ENCODE data around the gene KMT2B. TPM values are rescaled to one million over a fixed set of nuclear protein-coding genes. Genes with fewer than 3 reads are reported as not detected.

The KMT2B gene
- total RNA-seq, 1 donor from 2014 or later: 65.2 TPM

DNA sequence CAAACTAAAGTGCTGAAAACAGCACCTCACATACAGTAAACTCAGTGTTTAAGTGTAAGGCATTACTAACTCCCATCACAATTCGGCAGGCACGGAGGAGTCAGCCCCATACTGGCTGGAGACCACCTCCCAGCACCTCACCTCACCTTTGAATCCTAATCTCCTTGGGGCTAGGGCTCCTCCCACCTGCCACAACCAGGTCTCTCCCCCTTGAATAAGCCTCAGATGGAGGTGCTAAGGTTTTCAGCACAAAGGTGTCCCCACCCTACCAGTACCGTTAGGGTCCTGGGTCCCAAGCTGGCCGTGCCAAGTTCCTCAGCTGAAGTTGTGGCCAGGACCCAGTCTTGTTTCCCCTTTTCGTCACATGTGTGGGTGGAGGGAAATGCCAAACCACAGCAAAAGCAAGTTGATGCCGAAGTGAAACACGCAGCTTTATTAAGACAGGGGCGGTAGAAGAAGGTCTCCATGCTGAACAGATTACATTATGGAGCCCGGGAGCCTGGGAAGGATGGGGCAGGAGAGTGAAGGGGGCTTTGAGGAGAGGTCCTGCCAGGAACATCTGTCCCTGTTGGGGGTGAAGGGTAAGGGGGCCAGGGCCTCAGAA, 24.4 kb downstream of the KMT2B start, which contains the start of gene IGFLR1:
IGFLR1 (minus strand) TSS at position 332 of the 604 bp plus-strand sequence. CDS start 1,272 bp downstream, outside the sequence.
- intact Hi-C loops (cut with micrococcal nuclease): loop anchor here (5.0 to 10.0 kb wide), 3 partner anchors 195 to 587 kb away; partner anchors contain the start of genes FXYD5, TMEM147 and ZNF565

DNA sequence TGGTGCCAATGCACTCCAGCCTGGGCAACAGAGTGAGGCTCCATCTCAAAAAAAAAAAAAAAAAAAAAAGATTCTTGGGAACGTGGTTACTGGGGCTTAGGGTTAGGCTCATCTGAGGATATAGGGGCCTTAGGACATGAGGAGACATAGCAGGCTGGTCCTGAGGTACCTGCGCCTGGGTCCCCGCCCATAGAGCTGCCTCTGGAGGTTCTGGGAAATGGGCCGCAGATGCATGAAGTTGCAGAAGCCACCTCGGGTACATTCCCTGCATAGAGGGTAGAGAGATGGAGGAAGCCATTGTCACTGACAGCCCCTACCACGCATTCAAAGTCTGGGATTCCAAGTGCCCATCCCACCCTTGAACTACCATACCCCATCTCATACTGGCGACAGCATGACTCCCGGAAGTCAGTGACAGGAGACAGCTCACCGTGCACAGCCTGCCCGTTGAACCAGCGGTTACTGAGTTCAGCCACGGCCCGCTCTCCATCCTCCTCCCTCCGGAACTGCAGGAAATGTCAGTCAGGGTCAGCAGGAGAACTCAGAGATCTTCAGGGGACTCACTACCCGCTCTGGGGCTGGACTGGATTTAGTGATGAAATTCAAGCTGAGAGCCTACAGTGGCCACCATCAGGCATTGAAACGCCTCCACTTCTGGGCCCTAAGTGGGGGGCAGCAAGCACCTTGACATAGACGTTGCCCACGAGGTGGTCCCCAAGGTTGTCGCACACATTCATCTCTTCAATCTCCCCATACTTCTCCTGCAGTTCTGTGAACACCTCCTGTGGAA, 26.0 kb downstream of the KMT2B start:
- H3K36me3 Mint-ChIP-seq (ENCODE audit: low read depth): peaks cover 14% of the 10 kb centered on the region
- H3K27ac Mint-ChIP-seq: peak overlapping the region; percentile 96
- intact Hi-C loops (cut with micrococcal nuclease): loop anchor here (1.0 to 10.0 kb wide), 8 partner anchors 31 to 589 kb away; partner anchors contain the start of genes ALKBH6, ARHGAP33, COX6B1 and FXYD5
- H3K9me3 Mint-ChIP-seq: no peaks in the 10 kb centered on the region
- peaks cover 2% of the 10 kb centered on the region for H3K27me3 Mint-ChIP-seq (ENCODE audit: insufficient read depth)
- no peak for DNase-seq (ENCODE audit: low spot score)
- peaks cover 39% of the 10 kb centered on the region for H3K4me1 Mint-ChIP-seq (ENCODE audit: low read depth)
- H3K4me3 Mint-ChIP-seq: peak overlapping the region; percentile 98

More for the DNA sequence above, 24.4 kb downstream of the KMT2B start, which contains the start of gene IGFLR1:
- Mint-ChIP-seq H3K9me3 (no peaks in the 10 kb centered on the region), H3K27ac (peak within 1 kb of the TSS; percentile 97), H3K36me3 (ENCODE audit: low read depth) (peaks cover 23% of the 10 kb centered on the region), H3K4me3 (peak within 1 kb of the TSS; percentile 98), H3K4me1 (ENCODE audit: low read depth) (peaks cover 32% of the 10 kb centered on the region), H3K27me3 (ENCODE audit: insufficient read depth) (peaks cover 2% of the 10 kb centered on the region)
- peak; percentile 72 for DNase-seq (ENCODE audit: low spot score)

- Mint-ChIP-seq H3K4me1 (ENCODE audit: low read depth) (peaks cover 45% of the 10 kb centered on the region), H3K36me3 (ENCODE audit: low read depth) (peaks cover 12% of the 10 kb centered on the region), H3K27ac (peak overlapping the region; percentile 96), H3K4me3 (peak overlapping the region; percentile 98), H3K9me3 (no peaks in the 10 kb centered on the region), H3K27me3 (ENCODE audit: insufficient read depth) (peaks cover 2% of the 10 kb centered on the region)
- peak; percentile 93 for DNase-seq (ENCODE audit: low spot score)
- intact Hi-C loops (cut with micrococcal nuclease): loop anchor here (1.0 to 10.0 kb wide), 12 partner anchors 27 to 590 kb away; partner anchors contain the start of genes ALKBH6, ARHGAP33, COX6B1 and FXYD5
Measured at GRCh38 chr19:35744430-35745327, 26.9 kb downstream of the KMT2B start.

DNA sequence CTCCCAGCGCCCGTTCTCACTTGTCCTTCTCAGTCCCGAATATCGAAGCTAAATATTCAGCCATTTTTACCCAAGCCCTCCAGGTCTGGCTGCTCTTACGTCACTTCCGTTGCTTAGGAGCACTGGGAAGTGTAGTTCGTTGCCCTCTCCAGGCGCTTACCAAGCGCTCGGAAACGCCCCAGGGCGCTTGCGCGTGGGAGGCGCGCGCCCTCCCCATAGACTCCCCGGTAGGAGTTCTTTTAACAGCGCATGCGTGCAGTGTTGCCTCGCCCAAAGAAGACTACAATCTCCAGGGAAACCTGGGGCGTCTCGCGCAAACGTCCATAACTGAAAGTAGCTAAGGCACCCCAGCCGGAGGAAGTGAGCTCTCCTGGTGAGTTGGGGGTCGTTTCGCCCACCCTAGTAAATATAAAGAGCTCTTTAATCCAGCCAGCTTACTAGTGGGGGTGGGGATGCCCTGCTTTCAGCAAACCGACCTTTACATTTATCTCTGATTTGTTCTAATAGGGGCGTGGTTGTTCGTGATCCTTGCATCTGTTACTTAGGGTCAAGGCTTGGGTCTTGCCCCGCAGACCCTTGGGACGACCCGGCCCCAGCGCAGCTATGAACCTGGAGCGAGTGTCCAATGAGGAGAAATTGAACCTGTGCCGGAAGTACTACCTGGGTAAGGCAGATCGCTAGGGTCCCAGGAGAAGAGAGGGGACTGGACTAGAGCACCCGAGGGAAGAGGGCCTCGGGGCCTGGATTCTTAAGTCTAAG, 27.7 kb downstream of the KMT2B start, which contains the start of the genes PSENEN and U2AF1L4:
PSENEN (plus strand) TSS at position 324 of the 759 bp plus-strand sequence; CDS start at position 604, 280 bp downstream.
U2AF1L4 (minus strand) TSS at position 91 of the 759 bp plus-strand sequence; CDS start at position 64, 27 bp downstream.
- H3K9me3 Mint-ChIP-seq: no peaks in the 10 kb centered on the region
- H3K27ac Mint-ChIP-seq: peak within 1 kb of the TSS; percentile 96
- peaks cover 12% of the 10 kb centered on the region for H3K36me3 Mint-ChIP-seq (ENCODE audit: low read depth)
- peak; percentile 98 for DNase-seq (ENCODE audit: low spot score)
- intact Hi-C loops (cut with micrococcal nuclease): loop anchor here (1.0 to 10.0 kb wide), 8 partner anchors 28 to 591 kb away; partner anchors contain the start of genes ALKBH6, ARHGAP33, FXYD5 and THAP8
- H3K27me3 Mint-ChIP-seq (ENCODE audit: insufficient read depth): peaks cover 2% of the 10 kb centered on the region
- H3K4me1 Mint-ChIP-seq (ENCODE audit: low read depth): peaks cover 53% of the 10 kb centered on the region
- H3K4me3 Mint-ChIP-seq: peak within 1 kb of the TSS; percentile 98

DNA sequence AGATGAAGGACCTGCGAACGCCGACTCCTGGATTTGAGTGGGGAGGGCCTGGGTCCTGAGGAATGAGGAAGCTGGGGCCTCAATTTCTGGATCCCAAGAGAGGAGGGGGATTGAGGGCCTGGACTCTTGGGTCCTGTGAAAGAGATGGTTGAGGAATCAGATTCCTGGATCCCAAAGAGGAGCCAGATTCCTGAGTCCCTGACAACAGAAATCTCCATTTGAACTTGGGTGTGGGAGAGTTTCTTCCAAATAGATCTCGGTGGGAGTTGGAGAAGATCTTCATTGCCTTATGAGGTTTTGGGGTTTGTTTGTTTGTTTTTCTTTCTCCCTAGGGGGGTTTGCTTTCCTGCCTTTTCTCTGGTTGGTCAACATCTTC, 28.3 kb downstream of the KMT2B start:
- H3K27ac Mint-ChIP-seq: peak overlapping the region; percentile 96
- peaks cover 2% of the 10 kb centered on the region for H3K27me3 Mint-ChIP-seq (ENCODE audit: insufficient read depth)
- intact Hi-C loops (cut with micrococcal nuclease): loop anchor here (10.0 kb wide), 1 partner anchor 591 kb away; the partner anchor contains the start of gene FXYD5
- peak overlapping the region; percentile 98 for H3K4me3 Mint-ChIP-seq
- no peak for DNase-seq (ENCODE audit: low spot score)
- H3K4me1 Mint-ChIP-seq (ENCODE audit: low read depth): peaks cover 53% of the 10 kb centered on the region
- no peaks in the 10 kb centered on the region for H3K9me3 Mint-ChIP-seq
- H3K36me3 Mint-ChIP-seq (ENCODE audit: low read depth): peaks cover 11% of the 10 kb centered on the region

DNA sequence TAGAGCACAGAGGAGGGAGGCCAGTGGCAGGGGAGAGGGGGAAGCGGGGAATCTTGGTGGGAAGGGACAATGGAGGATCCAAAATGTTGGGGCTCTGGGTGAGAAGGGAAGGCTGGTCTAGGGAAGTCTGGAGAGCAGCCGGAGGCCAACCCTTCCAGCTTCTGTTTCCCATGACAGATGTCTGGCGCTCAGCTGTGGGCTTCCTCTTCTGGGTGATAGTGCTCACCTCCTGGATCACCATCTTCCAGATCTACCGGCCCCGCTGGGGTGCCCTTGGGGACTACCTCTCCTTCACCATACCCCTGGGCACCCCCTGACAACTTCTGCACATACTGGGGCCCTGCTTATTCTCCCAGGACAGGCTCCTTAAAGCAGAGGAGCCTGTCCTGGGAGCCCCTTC, 28.7 kb downstream of the KMT2B start:
- Mint-ChIP-seq H3K36me3 (ENCODE audit: low read depth) (peaks cover 11% of the 10 kb centered on the region), H3K27me3 (ENCODE audit: insufficient read depth) (peaks cover 2% of the 10 kb centered on the region), H3K4me1 (ENCODE audit: low read depth) (peaks cover 53% of the 10 kb centered on the region), H3K4me3 (peak overlapping the region; percentile 98), H3K9me3 (no peaks in the 10 kb centered on the region), H3K27ac (peak overlapping the region; percentile 96)
- DNase-seq (ENCODE audit: low spot score): no peak
- intact Hi-C loops (cut with micrococcal nuclease): loop anchor here (10.0 kb wide), 1 partner anchor 592 kb away; the partner anchor contains the start of gene FXYD5

DNA sequence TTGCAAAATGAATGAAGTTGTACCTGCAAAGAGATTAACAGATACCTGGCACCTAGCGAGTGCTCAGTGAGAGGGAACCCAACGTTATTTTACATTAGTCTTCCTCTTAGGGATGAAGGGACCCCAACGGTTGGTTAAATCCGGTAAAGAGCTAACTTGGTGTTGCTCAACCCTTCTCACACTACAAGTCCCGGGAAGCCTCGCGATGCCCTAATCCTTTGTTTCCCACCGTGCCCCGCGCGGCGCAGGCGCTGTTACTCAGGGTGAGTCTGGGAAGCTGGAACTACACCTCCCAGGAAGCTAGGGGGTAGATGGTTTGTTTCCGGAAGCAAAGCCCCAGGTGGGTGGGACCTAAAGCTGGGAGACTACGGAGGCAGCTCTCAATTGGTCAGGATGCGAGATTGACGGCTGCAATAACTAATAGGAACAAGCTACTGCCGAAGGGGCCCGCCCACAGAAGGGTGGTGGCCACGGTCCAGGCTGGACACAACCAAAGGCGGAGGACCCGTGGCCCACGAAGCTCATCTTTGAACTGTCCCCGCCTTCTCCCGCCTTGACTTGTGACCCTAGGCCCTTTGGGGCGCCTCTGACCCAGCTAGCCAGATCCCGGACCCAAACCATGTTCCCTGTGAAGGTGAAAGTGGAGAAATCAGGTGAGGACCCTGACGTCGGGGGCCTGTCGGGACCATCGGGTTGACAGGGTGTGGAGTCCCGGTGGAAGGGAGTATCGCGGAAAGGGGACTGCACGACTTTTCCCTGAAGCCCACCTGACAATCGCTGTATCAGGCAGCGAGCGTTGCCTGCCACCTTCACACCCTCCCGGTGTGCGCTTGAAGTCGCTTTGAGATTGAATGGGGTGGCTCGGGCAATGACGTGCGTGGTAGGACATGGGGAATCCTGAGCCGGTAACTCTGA, 30.6 kb downstream of the KMT2B start, which contains the start of gene LIN37:
LIN37 (plus strand) TSS at position 471 of the 915 bp plus-strand sequence; CDS start at position 620, 149 bp downstream.
- Mint-ChIP-seq H3K27ac (peak within 1 kb of the TSS; percentile 89), H3K9me3 (no peaks in the 10 kb centered on the region), H3K4me3 (peak within 1 kb of the TSS; percentile 97), H3K4me1 (ENCODE audit: low read depth) (peaks cover 43% of the 10 kb centered on the region), H3K27me3 (ENCODE audit: insufficient read depth) (peaks cover 2% of the 10 kb centered on the region), H3K36me3 (ENCODE audit: low read depth) (peaks cover 8% of the 10 kb centered on the region)
- intact Hi-C loops (cut with micrococcal nuclease): loop anchor here (1.0 to 10.0 kb wide), 8 partner anchors 8 to 594 kb away; partner anchors contain the start of genes ARHGAP33, COX6B1, FXYD5 and POLR2I
- peak; percentile 99 for DNase-seq (ENCODE audit: low spot score)

DNA sequence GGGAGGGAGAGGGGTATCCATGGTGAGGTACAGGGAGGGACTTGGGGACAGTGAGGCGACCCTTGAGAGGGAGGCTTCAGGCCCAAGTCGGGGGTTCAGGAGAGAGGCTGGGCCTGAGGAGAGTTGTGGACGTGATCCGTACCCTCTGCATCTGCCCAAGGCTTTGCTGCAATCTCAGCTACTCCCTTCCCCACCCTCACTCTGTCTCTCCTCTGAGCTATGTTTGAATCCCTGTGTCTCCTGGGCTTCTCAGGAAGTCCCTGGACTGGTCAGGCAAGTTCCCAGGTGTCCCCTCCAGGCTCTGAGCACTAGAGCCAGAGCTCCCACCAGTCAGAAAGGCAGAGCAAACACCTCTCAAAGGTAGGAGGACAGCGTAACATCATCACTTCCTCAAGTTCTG, 32.4 kb downstream of the KMT2B start:
- H3K36me3 Mint-ChIP-seq (ENCODE audit: low read depth): peaks cover 17% of the 10 kb centered on the region
- intact Hi-C loops (cut with micrococcal nuclease): no loop called here
- no peak for DNase-seq (ENCODE audit: low spot score)
- H3K27me3 Mint-ChIP-seq (ENCODE audit: insufficient read depth): peaks cover 2% of the 10 kb centered on the region
- peaks cover 38% of the 10 kb centered on the region for H3K4me1 Mint-ChIP-seq (ENCODE audit: low read depth)
- H3K27ac Mint-ChIP-seq: peak overlapping the region; percentile 44
- H3K4me3 Mint-ChIP-seq: peak overlapping the region; percentile 62
- H3K9me3 Mint-ChIP-seq: no peaks in the 10 kb centered on the region

- DNase-seq (ENCODE audit: low spot score): no peak
- Mint-ChIP-seq H3K4me1 (ENCODE audit: low read depth) (peaks cover 36% of the 10 kb centered on the region), H3K27me3 (ENCODE audit: insufficient read depth) (no peaks in the 10 kb centered on the region), H3K27ac (no peak overlapping the region), H3K4me3 (no peak overlapping the region), H3K9me3 (no peaks in the 10 kb centered on the region), H3K36me3 (ENCODE audit: low read depth) (peaks cover 18% of the 10 kb centered on the region)
- intact Hi-C loops (cut with micrococcal nuclease): no loop called here
Measured at GRCh38 chr19:35751839-35752745, 34.3 kb downstream of the KMT2B start.

Measured in activated T-helper 1 cell treated with anti-CD3 and anti-CD28 coated beads, Interleukin-12 subunit alpha, Interleukin-12 subunit beta, Interleukin-2, Interleukin-4 antibody, amounts not matched to agents 30 ng/mL and 10 ng/mL and 1 ng/mL, durations not matched to agents 14 hours and 24 hours and 36 hours (primary cell).